Measurements from ENCODE around the gene SLC35F2.
"Not testable (repeated sequence)": the region's sequence is repeated elsewhere in the genome, so short reads cannot be mapped to it uniquely, and the experiment has no call there.

The SLC35F2 gene, protein sequence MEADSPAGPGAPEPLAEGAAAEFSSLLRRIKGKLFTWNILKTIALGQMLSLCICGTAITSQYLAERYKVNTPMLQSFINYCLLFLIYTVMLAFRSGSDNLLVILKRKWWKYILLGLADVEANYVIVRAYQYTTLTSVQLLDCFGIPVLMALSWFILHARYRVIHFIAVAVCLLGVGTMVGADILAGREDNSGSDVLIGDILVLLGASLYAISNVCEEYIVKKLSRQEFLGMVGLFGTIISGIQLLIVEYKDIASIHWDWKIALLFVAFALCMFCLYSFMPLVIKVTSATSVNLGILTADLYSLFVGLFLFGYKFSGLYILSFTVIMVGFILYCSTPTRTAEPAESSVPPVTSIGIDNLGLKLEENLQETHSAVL

GRCh38 chr11:107858217-107859070 is at the start of gene SLC35F2:
SLC35F2 (minus strand) TSS chr11:107858787; CDS start chr11:107858767, 20 bp downstream.
- peak; percentile 49 to 87 for DNase-seq

- DNase-seq = no peak
Observed at GRCh38 chr11:107908211-107908610, 49.6 kb upstream of the SLC35F2 start.

- DNase-seq = peak; percentile 15 to 51
Observed at GRCh38 chr11:107898270-107898669, 39.7 kb upstream of the SLC35F2 start.

DNA sequence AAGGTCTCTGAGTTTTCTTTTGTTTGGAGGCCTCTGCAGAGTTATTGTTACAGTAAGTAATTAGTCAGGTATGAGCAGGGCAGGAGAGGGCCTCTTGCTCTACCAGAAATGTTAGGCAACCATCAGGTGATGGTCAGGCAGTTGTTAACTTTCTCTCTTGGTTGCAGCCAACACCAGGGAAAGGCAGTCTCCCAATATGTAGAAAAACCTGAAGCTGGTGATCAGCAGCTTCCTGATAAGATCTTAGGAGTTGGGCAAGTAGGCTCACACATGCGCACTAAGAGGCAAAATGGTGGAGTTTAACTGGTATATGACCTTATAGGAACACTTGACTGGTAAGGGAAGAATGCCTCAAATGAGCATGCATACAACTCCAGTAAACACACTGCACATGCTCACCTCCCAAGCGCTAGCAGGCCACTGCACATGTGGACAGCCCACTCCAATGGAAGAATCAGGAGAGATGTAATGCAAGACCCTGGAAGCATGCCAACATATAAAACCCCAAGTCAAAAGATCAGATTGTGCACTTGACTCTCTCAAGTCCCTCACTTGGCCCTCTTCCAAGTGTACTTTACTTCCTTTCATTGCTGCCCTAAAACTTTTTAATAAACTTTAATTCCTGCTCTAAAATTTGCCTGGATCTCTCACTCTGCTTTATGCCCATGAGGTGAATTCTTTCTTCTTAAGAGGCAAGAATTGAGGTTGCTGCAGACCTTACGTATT is 23.7 kb upstream of the SLC35F2 start:
- no peak for DNase-seq

GRCh38 chr11:107881471-107881870 is 22.9 kb upstream of the SLC35F2 start:
- not testable (repeated sequence) for DNase-seq

GRCh38 chr11:107876141-107876540 is 17.6 kb upstream of the SLC35F2 start:
- no peak for DNase-seq

- no peak for DNase-seq
Observed at GRCh38 chr11:107864591-107864990, 6.0 kb upstream of the SLC35F2 start.

- DNase-seq = no peak
Observed at GRCh38 chr11:107860688-107861087, 2.1 kb upstream of the SLC35F2 start.

DNA sequence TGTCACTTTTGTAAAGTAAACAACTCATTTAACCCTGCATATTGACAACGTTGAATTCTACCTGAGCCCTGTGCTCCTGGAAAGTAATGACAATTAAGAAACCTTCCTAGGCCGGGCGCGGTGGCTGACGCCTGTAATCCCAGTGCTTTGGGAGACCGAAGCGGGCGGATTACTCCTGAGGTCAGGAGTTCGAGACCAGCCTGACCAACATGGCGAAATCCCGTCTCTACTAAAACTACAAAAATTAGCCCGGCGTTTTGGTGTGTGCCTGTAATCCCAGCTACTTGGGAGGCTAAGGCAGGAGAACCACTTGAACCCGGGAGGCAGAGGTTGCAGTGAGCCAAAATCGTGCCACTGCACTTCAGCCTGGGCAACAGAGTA is 1.6 kb upstream of the SLC35F2 start:
- DNase-seq = not testable (repeated sequence)

DNA sequence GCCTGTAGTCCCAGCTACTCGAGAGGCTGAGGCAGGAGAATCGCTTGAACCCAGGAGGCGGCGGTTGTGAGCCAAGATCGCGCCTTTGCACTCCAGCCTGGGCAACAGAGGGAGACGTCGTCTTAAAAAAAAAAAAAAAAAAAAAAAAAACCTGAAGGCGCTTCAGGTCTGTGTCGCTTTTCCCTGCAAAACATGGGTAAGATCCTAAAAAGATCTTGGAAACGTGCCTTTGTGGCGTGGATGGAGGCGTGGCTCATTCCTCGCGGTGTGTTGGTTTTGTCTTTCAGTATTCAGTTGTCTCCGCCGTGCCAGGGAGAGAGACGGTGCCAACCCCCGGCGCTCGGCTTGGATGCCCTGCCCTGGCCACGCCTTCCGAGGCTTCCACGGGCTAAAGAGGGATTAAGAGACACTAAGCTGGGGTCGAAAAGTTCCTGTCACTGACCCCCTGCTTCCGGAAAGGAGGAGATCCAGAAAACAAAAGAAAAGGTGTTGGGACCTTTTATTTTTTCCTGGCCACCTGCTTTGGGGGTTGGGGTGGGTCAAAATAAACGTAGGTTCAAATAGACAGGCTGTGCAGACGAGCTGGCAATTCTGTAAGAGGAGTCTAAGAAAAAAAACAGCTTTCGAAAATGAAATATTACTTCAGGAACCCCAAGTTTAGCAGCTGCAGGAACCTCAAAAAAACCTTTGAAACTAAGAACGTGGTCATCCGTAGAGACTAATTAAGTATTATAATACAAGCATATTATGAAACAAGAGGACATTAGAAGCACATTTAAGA is 1.1 kb upstream of the SLC35F2 start:
- peak; percentile 37 to 79 for DNase-seq

DNA sequence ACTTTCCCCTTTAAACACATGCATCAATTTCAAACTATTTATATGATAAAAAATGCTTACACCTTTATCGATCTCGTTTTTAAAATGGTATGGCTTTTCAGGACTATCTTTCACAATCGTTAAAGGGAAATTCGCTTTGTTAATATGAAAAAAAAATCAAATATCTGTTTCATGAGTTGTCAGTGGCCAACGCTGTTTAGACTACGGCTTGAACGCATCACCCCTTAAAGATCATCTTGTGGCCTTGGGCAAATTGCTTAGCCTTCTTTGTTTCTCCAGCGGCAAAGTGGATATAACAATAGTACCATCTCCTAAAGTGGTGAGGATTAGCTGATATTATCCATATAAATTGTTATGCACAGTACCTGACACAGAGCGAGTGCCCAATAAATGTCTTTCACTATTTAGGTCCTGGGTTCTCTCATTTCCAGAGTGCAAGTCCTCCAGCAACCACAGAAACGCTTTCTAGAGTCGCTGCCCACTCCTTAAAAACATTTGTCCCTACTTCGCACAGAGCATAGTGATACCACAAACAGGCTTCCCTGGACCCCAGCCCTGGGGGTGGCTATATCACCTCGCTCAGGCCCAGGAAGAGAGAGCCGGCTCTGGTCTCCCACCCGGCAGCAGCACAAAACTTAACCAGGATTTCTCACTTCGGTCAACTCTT is 904 bp downstream of the SLC35F2 start:
- no peak for DNase-seq

GRCh38 chr11:107856981-107857517 is 1.5 kb downstream of the SLC35F2 start:
- no peak for DNase-seq

GRCh38 chr11:107856180-107856980 is 2.2 kb downstream of the SLC35F2 start:
- DNase-seq = no peak

- DNase-seq = no peak
Observed at GRCh38 chr11:107853070-107853469, 5.5 kb downstream of the SLC35F2 start.

- DNase-seq = no peak
Observed at GRCh38 chr11:107851704-107852310, 6.8 kb downstream of the SLC35F2 start.

GRCh38 chr11:107849790-107850189 is 8.8 kb downstream of the SLC35F2 start:
- no peak for DNase-seq

DNA sequence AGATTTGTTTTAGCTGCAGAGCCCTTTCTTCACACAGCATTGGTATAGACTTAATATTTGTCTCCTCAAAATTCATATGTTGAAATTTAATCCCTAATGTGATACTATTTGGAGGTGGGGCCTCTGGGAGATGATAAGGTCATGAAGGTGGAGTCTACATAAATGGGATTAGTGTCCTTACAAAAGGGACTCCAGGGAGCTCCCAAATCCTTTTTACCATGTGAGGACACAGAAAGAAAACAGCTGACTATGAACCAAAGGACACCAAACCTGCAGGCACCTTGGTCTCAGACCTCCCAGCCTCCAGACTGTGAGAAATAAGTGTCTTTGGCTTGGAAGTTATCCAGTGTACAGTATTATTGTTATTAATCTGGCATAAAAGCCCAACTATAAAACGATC is 10.2 kb downstream of the SLC35F2 start:
- no peak for DNase-seq

DNA sequence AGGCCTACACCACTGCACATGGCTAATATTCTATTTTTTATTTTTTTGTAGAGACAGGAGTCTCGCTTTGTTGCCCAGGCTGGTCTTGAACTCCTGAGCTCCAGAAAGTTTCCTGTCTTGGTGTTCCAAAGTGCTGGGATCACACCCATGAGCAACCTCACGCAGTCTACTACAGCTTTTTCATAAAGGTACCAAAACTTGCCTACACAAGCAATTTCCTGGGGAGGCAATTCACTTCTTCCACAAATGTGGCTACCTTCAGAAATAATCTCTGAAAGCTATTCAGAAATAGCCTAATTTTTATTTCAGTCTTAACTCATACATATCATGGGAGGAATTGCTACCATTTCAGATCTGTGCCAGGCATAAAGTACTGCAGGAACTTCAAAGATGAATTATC is 11.4 kb downstream of the SLC35F2 start:
- no peak for DNase-seq

DNA sequence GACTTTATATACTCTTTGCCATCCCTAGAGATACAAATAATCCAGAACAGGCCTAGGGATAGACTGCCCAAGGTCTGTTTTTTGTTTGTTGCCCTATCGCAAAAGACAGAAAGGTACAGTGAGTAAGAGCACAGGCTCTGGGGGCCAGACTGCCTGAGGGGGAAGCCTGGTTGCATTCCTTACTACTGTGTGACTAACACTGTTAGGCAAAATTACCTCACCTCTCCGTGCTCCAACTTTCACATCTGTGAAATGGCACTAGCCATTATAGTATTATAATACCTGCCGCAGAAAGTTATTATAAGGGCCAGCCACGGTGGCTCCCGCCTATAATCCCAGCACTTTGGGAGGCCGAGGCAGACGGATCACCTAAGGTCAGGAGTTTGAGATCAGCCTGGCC is 14.5 kb downstream of the SLC35F2 start:
- no peak for DNase-seq

DNA sequence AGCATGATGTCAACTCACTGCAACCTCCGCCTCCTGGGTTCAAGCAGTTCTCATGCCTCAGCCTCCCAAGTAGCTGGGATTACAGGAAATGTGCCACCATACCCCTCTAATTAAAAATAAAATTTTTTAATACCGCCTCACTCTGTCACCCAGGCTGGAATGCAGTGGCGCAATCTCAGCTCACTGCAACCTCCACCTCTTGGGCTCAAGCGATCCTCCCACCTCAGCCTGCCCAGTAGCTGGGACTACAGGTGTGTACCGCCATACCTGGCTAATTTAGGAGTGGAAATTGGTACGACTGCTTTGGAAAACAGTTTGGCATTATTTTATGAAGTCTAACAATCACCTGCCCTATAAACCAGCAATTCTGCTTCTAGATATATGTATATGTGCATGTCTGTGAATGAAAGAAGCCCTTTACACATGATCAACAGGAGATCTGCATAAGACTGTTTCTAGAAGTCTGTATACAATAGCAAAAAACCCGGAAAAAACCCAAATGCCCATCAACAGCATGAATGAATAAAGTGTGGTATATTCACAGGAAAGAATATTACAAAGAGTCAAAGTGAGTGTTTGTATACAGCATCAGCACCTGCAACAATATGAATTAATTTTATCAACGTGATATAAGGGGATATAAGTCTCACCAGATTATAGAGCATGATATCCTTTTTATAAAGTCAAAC is 16.0 kb downstream of the SLC35F2 start:
- DNase-seq = no peak

Data from NCI-H446 (cell line).